Ishikawa (cell line): ENCODE measurements around the gene ROS1.

Source experiments
- CEBPB ChIP-seq: IDR thresholded peaks from 2 replicates; pipeline ENCODE4 v1.6.1; 2012
- CREB1 ChIP-seq: IDR thresholded peaks from 2 replicates; pipeline ENCODE4 v1.6.1; 2012; ENCODE audit warnings: low read depth
- EGR1 ChIP-seq: IDR thresholded peaks from 2 replicates; pipeline ENCODE4 v1.6.1; 2012
- EP300 ChIP-seq: IDR thresholded peaks from 2 replicates; pipeline ENCODE4 v1.6.1; 2012; ENCODE audit warnings: borderline replicate concordance
- FOXM1 ChIP-seq: IDR thresholded peaks from 2 replicates; pipeline ENCODE4 v1.6.1; 2012; ENCODE audit warnings: low read depth, borderline replicate concordance
- NFIC ChIP-seq: IDR thresholded peaks from 2 replicates; pipeline ENCODE4 v1.6.1; 2012
- RAD21 ChIP-seq: IDR thresholded peaks from 2 replicates; pipeline ENCODE4 v1.6.1; 2012; ENCODE audit warnings: low read depth
- TAF1 ChIP-seq: IDR thresholded peaks from 2 replicates; pipeline ENCODE4 v1.6.1; 2012; ENCODE audit warnings: low read depth, mild to moderate bottlenecking
- TCF12 ChIP-seq: IDR thresholded peaks from 2 replicates; pipeline ENCODE4 v1.6.1; 2012; ENCODE audit warnings: low read depth
- TEAD4 ChIP-seq: IDR thresholded peaks from 2 replicates; pipeline ENCODE4 v1.6.1; 2012
- YY1 ChIP-seq: IDR thresholded peaks from 2 replicates; pipeline ENCODE4 v1.6.1; 2012; ENCODE audit warnings: low read depth
- ZBTB7A ChIP-seq: IDR thresholded peaks from 2 replicates; pipeline ENCODE4 v1.6.1; 2012; ENCODE audit warnings: low read depth
- TF ChIP-seq, protein P1 (sequence below): IDR thresholded peaks from 2 replicates; pipeline ENCODE4 v1.6.1; 2012
- TF ChIP-seq, protein P2 (sequence below): IDR thresholded peaks from 2 replicates; pipeline ENCODE4 v1.6.1; 2012; ENCODE audit warnings: low read depth, mild to moderate bottlenecking
- TF ChIP-seq, protein P3 (sequence below): IDR thresholded peaks from 2 replicates; pipeline ENCODE4 v1.6.1; 2012

ROS1 gene

DNA sequence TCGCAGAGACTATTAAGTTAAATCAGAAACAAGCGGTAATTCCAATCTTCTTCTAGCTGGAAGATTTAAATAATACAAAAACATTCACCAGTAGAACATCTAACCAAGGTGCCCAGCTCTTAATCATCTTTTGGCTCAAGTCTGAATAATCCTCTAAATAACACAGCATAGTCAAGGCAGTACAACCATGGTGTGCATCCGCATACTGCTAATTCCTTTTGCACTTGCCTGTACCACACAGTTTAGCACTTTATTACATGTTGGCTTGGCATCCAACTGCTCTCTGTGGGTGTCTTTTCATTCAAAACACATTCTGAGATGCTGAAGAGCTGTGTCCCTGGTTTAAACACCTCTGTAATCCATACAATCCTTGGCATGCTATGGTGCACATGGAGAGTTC lies 118.1 kb downstream of the ROS1 start:
- no peak for TF ChIP-seq RAD21
- no peak for TF ChIP-seq TEAD4
- no peak for TF ChIP-seq ZBTB7A
- no peak for TF ChIP-seq EP300
- no peak for TF ChIP-seq FOXM1
- TF ChIP-seq, protein P1, sequence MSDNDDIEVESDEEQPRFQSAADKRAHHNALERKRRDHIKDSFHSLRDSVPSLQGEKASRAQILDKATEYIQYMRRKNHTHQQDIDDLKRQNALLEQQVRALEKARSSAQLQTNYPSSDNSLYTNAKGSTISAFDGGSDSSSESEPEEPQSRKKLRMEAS: no peak
- TF ChIP-seq, protein P2, sequence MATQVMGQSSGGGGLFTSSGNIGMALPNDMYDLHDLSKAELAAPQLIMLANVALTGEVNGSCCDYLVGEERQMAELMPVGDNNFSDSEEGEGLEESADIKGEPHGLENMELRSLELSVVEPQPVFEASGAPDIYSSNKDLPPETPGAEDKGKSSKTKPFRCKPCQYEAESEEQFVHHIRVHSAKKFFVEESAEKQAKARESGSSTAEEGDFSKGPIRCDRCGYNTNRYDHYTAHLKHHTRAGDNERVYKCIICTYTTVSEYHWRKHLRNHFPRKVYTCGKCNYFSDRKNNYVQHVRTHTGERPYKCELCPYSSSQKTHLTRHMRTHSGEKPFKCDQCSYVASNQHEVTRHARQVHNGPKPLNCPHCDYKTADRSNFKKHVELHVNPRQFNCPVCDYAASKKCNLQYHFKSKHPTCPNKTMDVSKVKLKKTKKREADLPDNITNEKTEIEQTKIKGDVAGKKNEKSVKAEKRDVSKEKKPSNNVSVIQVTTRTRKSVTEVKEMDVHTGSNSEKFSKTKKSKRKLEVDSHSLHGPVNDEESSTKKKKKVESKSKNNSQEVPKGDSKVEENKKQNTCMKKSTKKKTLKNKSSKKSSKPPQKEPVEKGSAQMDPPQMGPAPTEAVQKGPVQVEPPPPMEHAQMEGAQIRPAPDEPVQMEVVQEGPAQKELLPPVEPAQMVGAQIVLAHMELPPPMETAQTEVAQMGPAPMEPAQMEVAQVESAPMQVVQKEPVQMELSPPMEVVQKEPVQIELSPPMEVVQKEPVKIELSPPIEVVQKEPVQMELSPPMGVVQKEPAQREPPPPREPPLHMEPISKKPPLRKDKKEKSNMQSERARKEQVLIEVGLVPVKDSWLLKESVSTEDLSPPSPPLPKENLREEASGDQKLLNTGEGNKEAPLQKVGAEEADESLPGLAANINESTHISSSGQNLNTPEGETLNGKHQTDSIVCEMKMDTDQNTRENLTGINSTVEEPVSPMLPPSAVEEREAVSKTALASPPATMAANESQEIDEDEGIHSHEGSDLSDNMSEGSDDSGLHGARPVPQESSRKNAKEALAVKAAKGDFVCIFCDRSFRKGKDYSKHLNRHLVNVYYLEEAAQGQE: no peak
- TF ChIP-seq CEBPB: no peak
- no peak for TF ChIP-seq NFIC
- no peak for TF ChIP-seq CREB1
- TF ChIP-seq, protein P3, sequence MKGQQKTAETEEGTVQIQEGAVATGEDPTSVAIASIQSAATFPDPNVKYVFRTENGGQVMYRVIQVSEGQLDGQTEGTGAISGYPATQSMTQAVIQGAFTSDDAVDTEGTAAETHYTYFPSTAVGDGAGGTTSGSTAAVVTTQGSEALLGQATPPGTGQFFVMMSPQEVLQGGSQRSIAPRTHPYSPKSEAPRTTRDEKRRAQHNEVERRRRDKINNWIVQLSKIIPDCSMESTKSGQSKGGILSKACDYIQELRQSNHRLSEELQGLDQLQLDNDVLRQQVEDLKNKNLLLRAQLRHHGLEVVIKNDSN: no peak
- TF ChIP-seq TCF12: no peak
- no peak for TF ChIP-seq YY1
- TF ChIP-seq TAF1: no peak
- no peak for TF ChIP-seq EGR1

DNA sequence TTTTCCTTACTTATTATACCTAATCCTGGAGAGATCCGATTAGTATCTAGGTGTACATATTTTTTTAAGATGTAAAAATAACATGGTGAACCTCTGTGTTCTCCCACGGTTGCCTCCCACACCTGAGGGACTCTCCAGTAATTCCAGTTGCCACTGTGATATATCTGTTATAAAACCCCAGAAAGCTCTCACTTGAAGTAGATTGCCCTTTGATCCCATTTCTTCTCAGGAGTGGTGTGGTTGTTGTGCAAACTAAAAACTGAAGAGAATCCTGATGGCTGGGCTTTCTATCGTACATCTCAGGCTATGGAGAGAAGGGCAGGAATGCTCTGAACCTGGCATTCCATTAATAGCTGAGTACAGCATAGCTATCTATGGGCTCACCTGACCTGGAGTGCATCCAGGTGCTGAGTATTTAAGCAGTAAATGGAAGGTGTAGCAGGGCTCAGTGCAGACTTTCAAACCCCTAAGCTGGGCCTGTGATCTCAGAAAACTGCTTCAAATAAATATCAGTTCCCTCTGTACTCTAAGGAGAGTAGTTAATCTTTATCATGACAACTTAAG lies 119.4 kb downstream of the ROS1 start:
- TF ChIP-seq NFIC (no peak), EGR1 (no peak), TEAD4 (no peak), RAD21 (no peak)
- TF ChIP-seq, protein P3: no peak

DNA sequence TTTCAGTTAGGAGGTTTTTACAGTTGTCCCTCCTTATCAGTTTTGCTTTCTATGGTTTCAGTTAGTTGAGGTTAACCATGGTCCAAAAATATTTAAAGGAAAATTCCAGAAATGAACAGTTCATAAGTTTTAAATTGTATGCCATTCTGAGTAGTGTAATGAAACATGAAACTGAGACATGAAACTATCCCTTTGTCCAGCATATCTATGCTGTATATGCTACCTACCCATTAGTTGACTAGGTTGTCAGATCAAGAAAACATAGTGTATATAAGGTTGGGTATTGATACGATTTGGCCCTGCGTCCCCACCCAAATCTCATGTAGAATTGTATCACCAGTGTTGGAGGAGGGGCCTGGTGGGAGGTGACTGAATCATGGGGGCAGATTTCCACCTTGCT lies 121.3 kb downstream of the ROS1 start:
- TF ChIP-seq ZBTB7A (no peak), TCF12 (no peak), EP300 (no peak), FOXM1 (no peak), TAF1 (no peak), NFIC (no peak), EGR1 (no peak), CREB1 (no peak), YY1 (no peak)
- TF ChIP-seq, protein P3: no peak
- TF ChIP-seq, protein P1: no peak
- TF ChIP-seq, protein P2: no peak

DNA sequence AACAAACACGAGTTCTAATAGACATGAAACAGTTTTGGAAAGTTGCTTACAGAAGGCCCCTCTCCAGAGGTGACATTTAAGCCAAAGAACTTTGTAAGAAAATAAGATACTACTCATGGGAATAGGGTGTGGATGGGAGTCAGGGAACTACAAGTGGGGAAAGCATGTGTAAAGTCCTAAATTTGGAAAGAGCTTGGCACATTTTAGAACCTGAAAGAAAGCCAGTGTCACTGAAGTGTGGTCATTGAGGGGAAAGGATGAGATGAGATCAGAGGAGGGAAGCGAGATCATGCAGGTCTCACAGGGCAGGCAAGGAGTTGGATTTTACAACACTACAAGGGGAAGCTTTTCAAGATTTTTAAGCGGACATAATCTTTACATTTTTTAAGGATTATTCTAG lies 122.4 kb downstream of the ROS1 start:
- TF ChIP-seq, protein P2: no peak
- TF ChIP-seq FOXM1 (no peak), NFIC (no peak), CEBPB (no peak), YY1 (no peak), RAD21 (no peak)
- TF ChIP-seq, protein P1: no peak
